GM18508 (cell line): ENCODE measurements around the gene INCA1.

Source experiments
- ATAC-seq: cut with Tn5 transposase; IDR thresholded peaks from one replicate; pipeline ENCODE4 v1.9.1; 2021; ENCODE audit warnings: moderate number of reproducible peaks; ENCODE audit not compliant: insufficient read depth, unreplicated experiment

Gene INCA1

GRCh38 chr17:4938688-4939545, 58.4 kb downstream of the INCA1 start:
- ATAC-seq = no peak
